Measurements from ENCODE around the gene ATP2A2. TPM values are rescaled to one million over a fixed set of nuclear protein-coding genes. Genes with fewer than 3 reads are reported as not detected.

ATP2A2 gene
- polyA plus RNA-seq, 1 experiment, result 267 TPM

- Histone ChIP-seq H3K36me3 (ENCODE audit: control insufficient read depth, insufficient read depth, low read length) (no peaks in the 10 kb centered on the region), H3K27me3 (ENCODE audit: control insufficient read depth, insufficient read depth, low read length) (no peaks in the 10 kb centered on the region), H3K4me3 (ENCODE audit: low read depth, low read length) (no peak overlapping the region)
- TF ChIP-seq, protein P1, sequence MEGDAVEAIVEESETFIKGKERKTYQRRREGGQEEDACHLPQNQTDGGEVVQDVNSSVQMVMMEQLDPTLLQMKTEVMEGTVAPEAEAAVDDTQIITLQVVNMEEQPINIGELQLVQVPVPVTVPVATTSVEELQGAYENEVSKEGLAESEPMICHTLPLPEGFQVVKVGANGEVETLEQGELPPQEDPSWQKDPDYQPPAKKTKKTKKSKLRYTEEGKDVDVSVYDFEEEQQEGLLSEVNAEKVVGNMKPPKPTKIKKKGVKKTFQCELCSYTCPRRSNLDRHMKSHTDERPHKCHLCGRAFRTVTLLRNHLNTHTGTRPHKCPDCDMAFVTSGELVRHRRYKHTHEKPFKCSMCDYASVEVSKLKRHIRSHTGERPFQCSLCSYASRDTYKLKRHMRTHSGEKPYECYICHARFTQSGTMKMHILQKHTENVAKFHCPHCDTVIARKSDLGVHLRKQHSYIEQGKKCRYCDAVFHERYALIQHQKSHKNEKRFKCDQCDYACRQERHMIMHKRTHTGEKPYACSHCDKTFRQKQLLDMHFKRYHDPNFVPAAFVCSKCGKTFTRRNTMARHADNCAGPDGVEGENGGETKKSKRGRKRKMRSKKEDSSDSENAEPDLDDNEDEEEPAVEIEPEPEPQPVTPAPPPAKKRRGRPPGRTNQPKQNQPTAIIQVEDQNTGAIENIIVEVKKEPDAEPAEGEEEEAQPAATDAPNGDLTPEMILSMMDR (IDR thresholded peaks at IDR 0.05; ENCODE audit: insufficient read depth, low read depth, low read length), result no peak
- DNase-seq (ENCODE audit: low read depth), result no peak
- CTCF ChIA-PET, result interaction anchor here (0.9 to 1.5 kb wide), 4 partner anchors 11 to 237 kb away, joined by 3 to 7 read pairs (median 4); no protein-coding TSS in a partner anchor
- POLR2A ChIA-PET, result no interaction called here
Measured at GRCh38 chr12:110365489-110366320, 84.7 kb downstream of the ATP2A2 start.

- H3K4me3 ChIP-seq (ENCODE audit: low read depth, low read length), result no peak overlapping the region
- TF ChIP-seq, protein P1 (IDR thresholded peaks at IDR 0.05; ENCODE audit: insufficient read depth, low read depth, low read length), result no peak
- DNase-seq (ENCODE audit: low read depth), result no peak
- CTCF ChIA-PET, result interaction anchor here (1.0 to 1.5 kb wide), 2 partner anchors 10 to 236 kb away, joined by 4 to 7 read pairs; no protein-coding TSS in a partner anchor
- POLR2A ChIA-PET, result interaction anchor here (0.6 kb wide), 1 partner anchor 26 kb away, joined by 5 read pairs; no protein-coding TSS in a partner anchor
- H3K36me3 ChIP-seq (ENCODE audit: control insufficient read depth, insufficient read depth, low read length), result no peaks in the 10 kb centered on the region
- H3K27me3 ChIP-seq (ENCODE audit: control insufficient read depth, insufficient read depth, low read length), result no peaks in the 10 kb centered on the region
Measured at GRCh38 chr12:110366321-110367142, 85.5 kb downstream of the ATP2A2 start.

DNA sequence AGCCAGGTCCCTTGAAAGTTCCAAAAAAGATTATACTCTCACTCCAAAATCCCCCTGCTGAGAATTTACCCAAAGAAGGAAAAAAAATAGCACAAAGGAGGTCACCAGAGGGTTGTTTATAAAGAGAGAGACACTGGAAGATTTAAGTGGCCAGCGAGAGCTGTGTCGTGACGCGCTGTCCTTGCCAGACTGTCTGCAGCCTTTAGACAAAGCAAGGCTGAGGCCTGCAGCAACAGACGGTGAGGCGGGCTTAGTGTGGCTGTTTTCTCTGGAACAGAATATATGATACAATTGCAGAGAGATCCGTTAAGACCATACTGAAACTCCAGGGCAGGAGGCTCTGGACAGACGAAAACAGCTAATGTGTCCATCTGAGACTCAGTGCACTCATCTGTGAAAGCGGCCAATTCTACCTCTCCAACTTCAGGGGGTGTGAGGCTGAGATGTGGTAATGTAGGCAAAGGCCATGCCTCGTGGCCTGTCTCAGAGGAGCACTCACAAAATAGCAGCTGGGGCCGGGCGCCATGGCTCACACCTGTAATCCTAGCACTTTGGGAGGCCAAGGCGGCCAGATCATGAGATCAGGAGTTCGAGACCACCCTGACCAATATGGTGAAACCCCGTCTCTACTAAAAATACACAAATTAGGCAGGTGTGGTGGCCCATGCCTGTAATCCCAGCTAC, 86.3 kb downstream of the ATP2A2 start:
- no peak for DNase-seq (ENCODE audit: low read depth)
- Histone ChIP-seq H3K36me3 (ENCODE audit: control insufficient read depth, insufficient read depth, low read length) (peaks cover 3% of the 10 kb centered on the region; the same call in 1 of the 2 replicates), H3K4me3 (ENCODE audit: low read depth, low read length) (no peak overlapping the region), H3K27me3 (ENCODE audit: control insufficient read depth, insufficient read depth, low read length) (no peaks in the 10 kb centered on the region)
- TF ChIP-seq, protein P1 (IDR thresholded peaks at IDR 0.05; ENCODE audit: insufficient read depth, low read depth, low read length), result no peak
- ChIA-PET CTCF (interaction anchor here (0.7 to 1.5 kb wide), 2 partner anchors 9 to 235 kb away, joined by 3 to 4 read pairs; no protein-coding TSS in a partner anchor), POLR2A (no interaction called here)

DNA sequence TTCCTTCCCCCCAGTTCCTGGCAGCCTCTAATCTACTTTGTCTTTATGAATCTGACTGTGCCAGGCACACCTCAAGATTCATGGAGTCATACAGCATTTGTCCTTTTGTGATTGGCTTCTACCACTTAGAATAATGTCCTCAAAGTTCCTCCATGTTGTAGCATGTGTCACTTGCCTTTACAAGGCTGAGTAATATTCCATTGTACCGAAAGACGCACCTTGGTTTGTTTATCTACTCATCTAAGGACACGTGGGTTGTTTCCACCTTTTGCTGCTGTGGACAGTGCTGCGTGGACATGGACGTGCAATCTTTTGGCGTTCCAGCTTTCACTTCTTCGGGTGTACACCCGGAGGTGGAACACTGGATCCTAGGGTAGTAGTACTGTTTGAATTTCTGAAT, 88.9 kb downstream of the ATP2A2 start:
- peaks cover 11% of the 10 kb centered on the region for H3K36me3 ChIP-seq (ENCODE audit: control insufficient read depth, insufficient read depth, low read length)
- CTCF ChIA-PET, result interaction anchor here (1.6 kb wide), 1 partner anchor 12 kb away, joined by 4 read pairs; no protein-coding TSS in a partner anchor
- POLR2A ChIA-PET, result no interaction called here
- H3K4me3 ChIP-seq (ENCODE audit: low read depth, low read length), result no peak overlapping the region
- no peak for DNase-seq (ENCODE audit: low read depth)
- no peaks in the 10 kb centered on the region for H3K27me3 ChIP-seq (ENCODE audit: control insufficient read depth, insufficient read depth, low read length)
- TF ChIP-seq, protein P1 (IDR thresholded peaks at IDR 0.05; ENCODE audit: insufficient read depth, low read depth, low read length), result no peak

Data from BJ (cell line).